GM12892 (cell line): ENCODE measurements around the gene TEX26.

Source experiments
- POLR2A ChIP-seq: IDR thresholded peaks from 2 replicates; pipeline ENCODE4 v1.6.1; 2011; ENCODE audit warnings: low read depth, low read length, control low read depth
- POLR2AphosphoS5 ChIP-seq: IDR thresholded peaks from 2 replicates; pipeline ENCODE4 v1.6.1; 2011; ENCODE audit warnings: low read depth, low read length, control low read depth
- TAF1 ChIP-seq: IDR thresholded peaks from 2 replicates; pipeline ENCODE4 v1.6.1; 2011; ENCODE audit warnings: low read depth, mild to moderate bottlenecking, control low read depth, low read length, borderline replicate concordance

DNA sequence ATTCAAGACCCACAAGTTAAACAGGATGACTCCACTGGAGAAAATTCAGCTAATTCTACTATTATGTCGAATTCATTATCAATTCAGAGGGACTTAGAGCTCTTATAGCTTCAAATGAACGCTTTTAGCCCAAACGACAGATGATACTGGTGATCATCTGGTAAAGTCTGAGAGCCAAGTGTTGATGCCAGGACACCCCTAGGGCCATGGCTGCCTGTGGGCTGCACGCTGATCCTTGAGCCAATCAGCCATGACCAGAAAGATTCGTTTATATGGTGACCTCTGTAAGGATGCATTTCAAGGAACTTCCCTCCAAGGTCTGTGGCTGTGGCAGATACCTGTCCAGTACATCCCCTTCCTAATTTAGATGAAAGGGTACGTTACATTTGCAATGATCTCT lies 15.5 kb upstream of the TEX26 start:
- TF ChIP-seq POLR2A (no peak), TAF1 (no peak), POLR2AphosphoS5 (no peak)
